ENCODE data around the gene GSTT4. TPM values are rescaled to one million over a fixed set of nuclear protein-coding genes. Genes with fewer than 3 reads are reported as not detected.
A peak's percentile ranks its signal among the peaks of the same experiment; 100 is the strongest.
"Not testable (repeated sequence)": the region's sequence is repeated elsewhere in the genome, so short reads cannot be mapped to it uniquely, and the experiment has no call there.

GSTT4 gene
- total RNA-seq, 6 experiments from 2014 or later = not detected

DNA sequence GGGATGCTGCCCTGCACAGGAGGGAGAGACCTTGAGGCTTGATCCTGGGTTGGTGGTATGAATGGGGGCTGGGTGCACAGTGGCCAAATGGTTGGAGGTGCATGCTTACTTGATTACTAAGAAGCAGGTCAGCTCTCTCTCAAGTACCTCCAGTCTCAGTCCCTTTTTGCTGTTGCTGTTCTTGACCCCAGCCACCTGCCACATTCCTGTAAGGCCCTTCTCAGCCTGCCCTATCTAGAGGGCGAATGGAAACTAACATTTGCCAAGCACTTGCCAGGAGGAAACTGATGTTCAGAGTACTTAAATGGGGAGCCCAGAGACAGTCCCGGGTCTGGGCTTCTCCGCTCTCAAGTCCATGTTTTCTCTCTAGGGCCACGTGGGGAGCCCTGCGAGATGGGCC lies 45.8 kb upstream of the GSTT4 start:
- Histone ChIP-seq H3K36me3 (peaks cover 0 to 29% (median 10%) of the 10 kb centered on the region in 4 donors), H3K27me3 (no peaks in the 10 kb centered on the region), H3K27ac (no peak overlapping the region), H3K4me3 (no peak overlapping the region), H3K9me3 (no peaks in the 10 kb centered on the region), H3K4me1 (no peaks in the 10 kb centered on the region)
- WGBS (ENCODE audit: insufficient coverage, low coverage, low lambda C conversion rate, missing lambda C conversion rate) = 95% methylated on average over 4 of the region's 5 CpGs
- intact Hi-C loops (cut with DNase I) = no loop called here
- ATAC-seq (no peak), DNase-seq (no peak)
- no peak for TF ChIP-seq POLR2A (IDR thresholded peaks at IDR 0.05)
- TF ChIP-seq CTCF (IDR thresholded peaks at IDR 0.05) = no peak

- 70% methylated on average over 2 of the region's 2 CpGs for WGBS (ENCODE audit: insufficient coverage, low coverage, low lambda C conversion rate, missing lambda C conversion rate)
- H3K27ac ChIP-seq = no peak overlapping the region
- intact Hi-C loops (cut with DNase I) = no loop called here
- no peaks in the 10 kb centered on the region for H3K9me3 ChIP-seq
- H3K27me3 ChIP-seq = no peaks in the 10 kb centered on the region
- no peak for ATAC-seq
- H3K4me3 ChIP-seq = no peak overlapping the region
- TF ChIP-seq POLR2A (IDR thresholded peaks at IDR 0.05) = no peak
- TF ChIP-seq CTCF (IDR thresholded peaks at IDR 0.05) = no peak
- peaks cover 0 to 25% (median 10%) of the 10 kb centered on the region in 4 donors for H3K36me3 ChIP-seq
- no peak for DNase-seq
- H3K4me1 ChIP-seq = no peaks in the 10 kb centered on the region
Observed at GRCh38 chr22:24049978-24050377, 44.7 kb upstream of the GSTT4 start.

DNA sequence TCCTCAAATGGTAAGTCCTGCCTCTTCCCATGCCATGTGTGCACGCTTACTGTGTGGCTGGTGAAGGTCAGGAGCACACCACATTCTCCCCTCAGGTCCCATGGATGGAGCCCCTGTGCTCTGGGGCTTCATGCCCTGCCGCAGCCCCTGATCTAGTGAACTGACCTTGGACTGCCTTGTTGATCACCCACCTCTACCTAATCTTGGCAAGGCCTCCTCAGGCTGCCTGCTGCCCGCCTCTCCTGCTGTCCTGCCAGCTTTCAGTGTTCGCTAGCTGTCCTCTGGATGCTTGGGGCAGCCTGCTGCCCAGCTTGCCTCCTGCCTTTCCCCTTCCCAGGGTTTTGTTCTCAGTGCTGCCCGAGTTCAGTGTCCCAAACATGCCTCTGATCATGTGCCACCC lies 44.0 kb upstream of the GSTT4 start:
- Histone ChIP-seq H3K4me3 (no peak overlapping the region), H3K36me3 (peaks cover 0 to 25% (median 8%) of the 10 kb centered on the region in 4 donors), H3K4me1 (no peaks in the 10 kb centered on the region), H3K27ac (no peak overlapping the region), H3K27me3 (no peaks in the 10 kb centered on the region), H3K9me3 (no peaks in the 10 kb centered on the region)
- peak in 1 of 3 donors; percentile 23 for DNase-seq
- no peak for ATAC-seq
- WGBS (ENCODE audit: insufficient coverage, low coverage, low lambda C conversion rate, missing lambda C conversion rate) = no CpG with 5 or more reads among the region's 5 CpGs
- no peak for TF ChIP-seq CTCF (IDR thresholded peaks at IDR 0.05)
- no peak for TF ChIP-seq POLR2A (IDR thresholded peaks at IDR 0.05)
- intact Hi-C loops (cut with DNase I) = no loop called here

GRCh38 chr22:24046024-24046423 lies 40.8 kb upstream of the GSTT4 start:
- Histone ChIP-seq H3K36me3 (peaks cover 0 to 30% (median 8%) of the 10 kb centered on the region in 4 donors), H3K27ac (no peak overlapping the region), H3K27me3 (no peaks in the 10 kb centered on the region), H3K4me3 (no peak overlapping the region), H3K4me1 (peaks cover 0 to 10% (median 5%) of the 10 kb centered on the region in 4 donors), H3K9me3 (no peaks in the 10 kb centered on the region)
- DNase-seq (peak in 1 of 3 donors; percentile 18), ATAC-seq (no peak)
- TF ChIP-seq CTCF (IDR thresholded peaks at IDR 0.05) = no peak
- TF ChIP-seq POLR2A (IDR thresholded peaks at IDR 0.05) = no peak
- intact Hi-C loops (cut with DNase I) = no loop called here
- WGBS (ENCODE audit: insufficient coverage, low coverage, low lambda C conversion rate, missing lambda C conversion rate) = 80% methylated on average over 5 of the region's 5 CpGs

DNA sequence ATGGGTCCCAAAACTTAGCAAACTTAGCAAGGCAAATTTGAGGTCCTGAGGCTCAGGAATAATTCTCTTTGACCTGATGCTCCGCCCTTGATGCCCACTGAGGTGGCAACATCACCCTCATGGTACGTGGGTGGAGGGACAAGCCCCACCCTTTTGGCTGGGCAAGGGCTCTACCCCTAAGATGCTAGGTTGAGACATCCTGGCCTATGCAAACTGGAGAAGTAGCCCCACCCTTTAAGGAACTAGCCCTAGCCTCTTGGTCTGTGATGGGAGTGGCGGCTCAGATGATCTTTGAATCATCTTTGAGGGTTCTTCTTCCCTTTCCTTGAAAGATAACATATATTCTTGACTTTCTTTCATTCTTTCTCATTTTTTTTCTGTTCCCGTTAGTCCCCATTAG lies 38.7 kb upstream of the GSTT4 start:
- Histone ChIP-seq H3K27ac (no peak overlapping the region), H3K9me3 (no peaks in the 10 kb centered on the region), H3K4me3 (no peak overlapping the region), H3K4me1 (peaks cover 0 to 10% (median 5%) of the 10 kb centered on the region in 4 donors), H3K36me3 (peaks cover 0 to 21% (median 5%) of the 10 kb centered on the region in 4 donors), H3K27me3 (no peaks in the 10 kb centered on the region)
- 78% methylated on average over 1 of the region's 4 CpGs for WGBS (ENCODE audit: insufficient coverage, low coverage, low lambda C conversion rate, missing lambda C conversion rate)
- ATAC-seq = no peak
- DNase-seq = peak in 1 of 3 donors; percentile 31
- TF ChIP-seq POLR2A (IDR thresholded peaks at IDR 0.05) (no peak), CTCF (IDR thresholded peaks at IDR 0.05) (no peak)
- intact Hi-C loops (cut with DNase I) = no loop called here

- H3K9me3 ChIP-seq; H3K4me3 ChIP-seq; H3K4me1 ChIP-seq; intact Hi-C loops (cut with DNase I); H3K27me3 ChIP-seq; ATAC-seq: not testable (repeated sequence)
- WGBS (ENCODE audit: insufficient coverage, low coverage, low lambda C conversion rate, missing lambda C conversion rate) = 46% methylated on average over 4 of the region's 5 CpGs
- Histone ChIP-seq H3K27ac (peak overlapping the region in 2 of 3 donors; percentile 14 to 22), H3K36me3 (peaks cover 0 to 21% (median 4%) of the 10 kb centered on the region in 4 donors)
- peak in 1 of 3 donors; percentile 31 for DNase-seq
Observed at GRCh38 chr22:24043465-24043864, 38.2 kb upstream of the GSTT4 start.
